ENCODE data around the gene TMEM158.

GRCh38 chr3:45180899-45181298 is 45.2 kb downstream of the TMEM158 start:
- TF ChIP-seq CTCF (IDR thresholded peaks at IDR 0.05) (no peak), EZH2 (IDR thresholded peaks at IDR 0.05) (no peak)
